ENCODE measurements around the gene ACSL1. TPM values are rescaled to one million over a fixed set of nuclear protein-coding genes. Genes with fewer than 3 reads are reported as not detected.

Gene ACSL1
- total and polyA plus RNA-seq, 9 of the 15 experiments (the other 6 are each of a cell fraction or from before 2014, with no cell fraction given) = 6.7 to 24.1 (median 15.0) TPM

DNA sequence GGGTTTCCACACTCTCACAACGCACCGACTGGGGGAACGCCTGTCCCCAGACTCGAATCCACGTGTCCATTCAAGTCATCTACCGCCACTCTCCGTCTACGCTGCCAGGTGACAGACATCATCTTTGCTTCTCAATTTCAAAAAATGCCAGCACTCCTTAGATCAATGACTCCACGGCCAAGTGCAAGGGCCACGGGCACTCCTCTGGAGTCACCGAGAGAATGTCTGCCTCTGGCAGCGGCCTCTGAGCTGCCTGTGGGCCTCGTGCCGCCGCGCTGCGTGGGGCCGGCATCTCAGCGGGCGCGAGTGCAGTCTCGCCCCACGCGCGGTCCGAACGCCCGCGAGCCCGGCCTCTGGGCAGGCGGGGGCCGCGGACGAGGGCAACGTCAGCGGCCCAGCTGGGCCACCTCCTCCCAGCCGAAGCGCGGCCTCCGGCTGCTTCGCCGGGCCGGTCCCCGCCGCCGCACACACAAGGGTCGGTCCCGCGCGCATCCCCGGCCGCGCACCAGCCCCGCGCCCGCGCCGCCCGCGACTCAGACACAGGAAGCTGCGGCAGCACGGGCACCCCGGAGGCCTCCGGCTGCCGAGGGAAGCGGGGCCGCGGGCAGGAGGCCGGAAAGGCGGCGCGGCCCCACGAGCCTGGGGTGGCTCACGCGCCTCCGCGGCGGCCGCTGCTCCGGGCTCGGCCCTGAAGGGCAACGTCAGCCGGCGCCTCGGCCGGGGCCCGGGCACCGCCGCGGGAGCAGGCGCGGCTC lies 450 bp downstream of the ACSL1 start (continued):
- TF ChIP-seq, protein P1, sequence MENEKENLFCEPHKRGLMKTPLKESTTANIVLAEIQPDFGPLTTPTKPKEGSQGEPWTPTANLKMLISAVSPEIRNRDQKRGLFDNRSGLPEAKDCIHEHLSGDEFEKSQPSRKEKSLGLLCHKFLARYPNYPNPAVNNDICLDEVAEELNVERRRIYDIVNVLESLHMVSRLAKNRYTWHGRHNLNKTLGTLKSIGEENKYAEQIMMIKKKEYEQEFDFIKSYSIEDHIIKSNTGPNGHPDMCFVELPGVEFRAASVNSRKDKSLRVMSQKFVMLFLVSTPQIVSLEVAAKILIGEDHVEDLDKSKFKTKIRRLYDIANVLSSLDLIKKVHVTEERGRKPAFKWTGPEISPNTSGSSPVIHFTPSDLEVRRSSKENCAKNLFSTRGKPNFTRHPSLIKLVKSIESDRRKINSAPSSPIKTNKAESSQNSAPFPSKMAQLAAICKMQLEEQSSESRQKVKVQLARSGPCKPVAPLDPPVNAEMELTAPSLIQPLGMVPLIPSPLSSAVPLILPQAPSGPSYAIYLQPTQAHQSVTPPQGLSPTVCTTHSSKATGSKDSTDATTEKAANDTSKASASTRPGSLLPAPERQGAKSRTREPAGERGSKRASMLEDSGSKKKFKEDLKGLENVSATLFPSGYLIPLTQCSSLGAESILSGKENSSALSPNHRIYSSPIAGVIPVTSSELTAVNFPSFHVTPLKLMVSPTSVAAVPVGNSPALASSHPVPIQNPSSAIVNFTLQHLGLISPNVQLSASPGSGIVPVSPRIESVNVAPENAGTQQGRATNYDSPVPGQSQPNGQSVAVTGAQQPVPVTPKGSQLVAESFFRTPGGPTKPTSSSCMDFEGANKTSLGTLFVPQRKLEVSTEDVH (IDR thresholded peaks at IDR 0.05; ENCODE audit: low read depth, partially characterized antibody) = no peak
- TF ChIP-seq FOS (IDR thresholded peaks at IDR 0.05; ENCODE audit: extremely low read depth, insufficient read length) (no peak), POLR2G (IDR thresholded peaks at IDR 0.05; ENCODE audit: low read depth, low read length) (no peak), THRA (IDR thresholded peaks at IDR 0.05) (no peak), ZNF280B (CRISPR knock-in tag; IDR thresholded peaks at IDR 0.05) (no peak), GTF3C2 (IDR thresholded peaks at IDR 0.05; ENCODE audit: borderline replicate concordance, extremely low read depth, insufficient read length) (no peak), TFE3 (CRISPR knock-in tag; IDR thresholded peaks at IDR 0.05) (no peak), PCBP1 (IDR thresholded peaks at IDR 0.05; ENCODE audit: low read depth, low read length, poor library complexity, severe bottlenecking) (no peak), XRCC3 (IDR thresholded peaks at IDR 0.05) (no peak), ELF4 (CRISPR knock-in tag; IDR thresholded peaks at IDR 0.05) (no peak)

Data from K562 (cell line).